SU-DHL-6 (cell line): Measurements from ENCODE around the gene LLGL2.

ENCODE experiments used
- H2AFZ ChIP-seq: fragments of 200-600 bp; sonication (generic); 2 replicates; pipeline ENCODE4 v1.6.1; 2014; ENCODE audit warnings: low read depth, mild to moderate bottlenecking, moderate library complexity, mixed read lengths, antibody characterized with exemption, low read length; ENCODE audit not compliant: severe bottlenecking
- H3F3A ChIP-seq: fragments of 200-600 bp; shearing (Covaris generic); 2 replicates; pipeline ENCODE4 v1.6.0; 2016; ENCODE audit warnings: antibody characterized with exemption, mild to moderate bottlenecking; ENCODE audit not compliant: insufficient read depth
- H3K27ac ChIP-seq: fragments of 200-600 bp; sonication (generic); 2 replicates; pipeline ENCODE4 v1.5.1; 2016; ENCODE audit warnings: low read depth, mild to moderate bottlenecking, low read length, moderate library complexity, mixed read lengths
- H3K27me3 ChIP-seq: fragments of 200-600 bp; sonication (generic), shearing (Covaris generic); 2 replicates; pipeline ENCODE4 v1.6.0; 2014; ENCODE audit warnings: mild to moderate bottlenecking, low read length
- H3K36me3 ChIP-seq: fragments of 200-600 bp; sonication (generic); 2 replicates; pipeline ENCODE4 v1.6.1; 2014; ENCODE audit warnings: mild to moderate bottlenecking, low read length, mixed read lengths
- H3K4me2 ChIP-seq: fragments of 300-600, 200-600 bp; shearing (Covaris generic), sonication (generic); 2 replicates; pipeline ENCODE4 v1.6.0; 2014; ENCODE audit warnings: low read length, low read depth, mild to moderate bottlenecking; ENCODE audit not compliant: poor library complexity, severe bottlenecking
- H3K4me3 ChIP-seq: fragments of 200-600 bp; sonication (generic); 2 replicates; pipeline ENCODE4 v1.5.1; 2014; ENCODE audit warnings: antibody characterized with exemption, low read length, mild to moderate bottlenecking, mixed read lengths; ENCODE audit not compliant: insufficient read depth, poor library complexity, severe bottlenecking
- H3K79me2 ChIP-seq: fragments of 200-600 bp; sonication (generic); 2 replicates; pipeline ENCODE4 v1.6.1; 2014; ENCODE audit warnings: mild to moderate bottlenecking, low read length, moderate library complexity; ENCODE audit not compliant: insufficient read depth
- H3K9ac ChIP-seq: fragments of 200-600 bp; sonication (generic); 2 replicates; pipeline ENCODE4 v1.7.0; 2014; ENCODE audit warnings: mild to moderate bottlenecking, low read length
- H3K9me2 ChIP-seq: fragments of 200-600 bp; sonication (generic); replicated peaks from 2 replicates; pipeline ENCODE4 v1.6.1; 2014; ENCODE audit warnings: low read length; ENCODE audit not compliant: insufficient read depth
- H3K9me3 ChIP-seq: fragments of 200-600 bp; sonication (generic); 2 replicates; pipeline ENCODE4 v1.6.1; 2014; ENCODE audit warnings: low read length, mixed read lengths; ENCODE audit not compliant: insufficient read depth
- H4K20me1 ChIP-seq: fragments of 200-600 bp; sonication (generic); 2 replicates; pipeline ENCODE4 v1.6.1; 2014; ENCODE audit warnings: low read depth, mild to moderate bottlenecking, antibody characterized with exemption, low read length, moderate library complexity, mixed read lengths
- EZH2phosphoT487 ChIP-seq: fragments of 200-600 bp; sonication (generic), shearing (Covaris generic); conservative IDR thresholded peaks from 2 replicates; pipeline ENCODE4 v1.6.1; 2018; ENCODE audit warnings: mild to moderate bottlenecking, antibody characterized with exemption, low read length, moderate library complexity, mixed read lengths
- TF ChIP-seq, protein P1 (sequence below): fragments of 200-600 bp; sonication (generic); IDR thresholded peaks from one replicate; pipeline ENCODE4 v1.5.1; 2017; ENCODE audit warnings: antibody characterized with exemption, mild to moderate bottlenecking, low read length, moderate library complexity; ENCODE audit not compliant: insufficient read depth, poor library complexity, severe bottlenecking

LLGL2 gene

DNA sequence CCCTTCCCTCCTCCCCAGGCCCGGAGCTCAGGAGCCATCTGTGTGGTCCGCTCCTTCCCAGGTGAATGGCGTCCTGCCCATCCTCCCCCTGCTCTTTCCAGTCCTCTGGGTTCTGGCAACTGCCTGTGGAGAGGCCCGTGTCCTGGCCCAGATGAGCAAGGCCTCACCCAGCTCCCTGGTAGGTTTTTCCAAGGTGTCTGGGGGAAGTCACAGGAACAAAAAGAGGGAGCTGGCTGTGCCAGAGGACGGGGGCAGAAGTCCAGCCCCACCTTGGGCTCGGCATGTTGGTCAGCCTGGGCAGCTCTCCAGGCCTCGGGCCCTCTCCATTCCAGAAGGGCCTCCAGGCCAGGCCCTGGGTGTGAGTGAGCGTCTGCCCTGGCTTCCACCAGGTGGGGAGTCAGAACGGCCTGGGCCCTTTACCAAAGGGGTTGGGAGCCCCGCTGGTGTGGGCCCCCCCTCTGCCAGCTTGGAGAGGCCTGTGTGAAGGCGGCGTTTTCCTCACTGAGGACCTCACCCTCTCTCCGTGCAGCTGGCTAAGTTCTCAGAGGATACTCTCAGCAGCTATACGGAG is 35.2 kb upstream of the LLGL2 start:
- H3K4me2 ChIP-seq, result no peak overlapping the region
- H3K27me3 ChIP-seq, result no peaks in the 10 kb centered on the region
- TF ChIP-seq, protein P1, sequence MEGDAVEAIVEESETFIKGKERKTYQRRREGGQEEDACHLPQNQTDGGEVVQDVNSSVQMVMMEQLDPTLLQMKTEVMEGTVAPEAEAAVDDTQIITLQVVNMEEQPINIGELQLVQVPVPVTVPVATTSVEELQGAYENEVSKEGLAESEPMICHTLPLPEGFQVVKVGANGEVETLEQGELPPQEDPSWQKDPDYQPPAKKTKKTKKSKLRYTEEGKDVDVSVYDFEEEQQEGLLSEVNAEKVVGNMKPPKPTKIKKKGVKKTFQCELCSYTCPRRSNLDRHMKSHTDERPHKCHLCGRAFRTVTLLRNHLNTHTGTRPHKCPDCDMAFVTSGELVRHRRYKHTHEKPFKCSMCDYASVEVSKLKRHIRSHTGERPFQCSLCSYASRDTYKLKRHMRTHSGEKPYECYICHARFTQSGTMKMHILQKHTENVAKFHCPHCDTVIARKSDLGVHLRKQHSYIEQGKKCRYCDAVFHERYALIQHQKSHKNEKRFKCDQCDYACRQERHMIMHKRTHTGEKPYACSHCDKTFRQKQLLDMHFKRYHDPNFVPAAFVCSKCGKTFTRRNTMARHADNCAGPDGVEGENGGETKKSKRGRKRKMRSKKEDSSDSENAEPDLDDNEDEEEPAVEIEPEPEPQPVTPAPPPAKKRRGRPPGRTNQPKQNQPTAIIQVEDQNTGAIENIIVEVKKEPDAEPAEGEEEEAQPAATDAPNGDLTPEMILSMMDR, result no peak
- TF ChIP-seq EZH2phosphoT487, result no peak
- H4K20me1 ChIP-seq, result no peaks in the 10 kb centered on the region
- no peak overlapping the region for H3K9ac ChIP-seq
- H3K27ac ChIP-seq, result no peak overlapping the region
- no peaks in the 10 kb centered on the region for H3K36me3 ChIP-seq
- H3K4me3 ChIP-seq, result no peak overlapping the region
- no peaks in the 10 kb centered on the region for H3K9me2 ChIP-seq
- no peak overlapping the region for H2AFZ ChIP-seq
- H3K9me3 ChIP-seq, result no peaks in the 10 kb centered on the region
- peaks cover 4% of the 10 kb centered on the region; the same call in 1 of the 2 replicates for H3F3A ChIP-seq
- H3K79me2 ChIP-seq, result no peaks in the 10 kb centered on the region

DNA sequence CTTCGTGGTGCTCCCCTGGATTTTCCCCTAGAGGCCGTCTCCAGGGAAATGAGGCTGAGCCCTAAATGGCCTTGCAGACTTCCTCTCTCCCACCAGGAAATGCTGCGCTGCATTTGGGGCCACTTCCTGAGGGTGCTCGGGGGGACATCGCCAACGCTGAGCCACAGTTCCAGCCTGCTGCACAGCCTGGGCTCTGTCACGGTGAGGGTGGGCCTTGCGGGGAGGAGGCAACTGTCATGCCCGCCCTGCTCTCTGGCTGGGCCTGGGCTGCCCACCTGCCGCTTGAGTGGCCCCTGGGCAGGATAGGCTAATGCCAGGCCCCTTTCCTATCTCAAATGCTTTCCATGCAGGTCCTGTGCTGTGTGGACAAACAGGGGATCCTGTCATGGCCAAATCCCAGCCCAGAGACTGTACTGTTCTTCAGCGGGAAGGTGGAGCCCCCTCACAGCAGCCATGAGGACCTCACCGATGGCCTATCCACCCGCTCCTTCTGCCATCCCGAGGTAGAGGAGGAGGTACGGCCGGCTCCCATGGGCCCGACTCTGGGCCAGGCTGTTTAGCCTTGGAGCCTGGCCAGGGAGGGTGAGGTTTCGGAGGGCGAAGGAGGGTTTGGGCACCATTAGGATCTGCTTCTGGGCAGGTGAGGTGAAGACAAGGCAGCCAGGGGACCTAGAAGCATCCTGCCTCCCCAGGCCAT is 34.4 kb upstream of the LLGL2 start:
- Histone ChIP-seq H3K27ac (no peak overlapping the region), H3K9ac (no peak overlapping the region), H3K4me3 (no peak overlapping the region), H4K20me1 (no peaks in the 10 kb centered on the region), H3K4me2 (no peak overlapping the region), H3K79me2 (no peaks in the 10 kb centered on the region), H3K9me3 (no peaks in the 10 kb centered on the region), H2AFZ (no peak overlapping the region), H3K36me3 (no peaks in the 10 kb centered on the region), H3K9me2 (no peaks in the 10 kb centered on the region), H3K27me3 (no peaks in the 10 kb centered on the region), H3F3A (peaks cover 4% of the 10 kb centered on the region; the same call in 1 of the 2 replicates)
- TF ChIP-seq, protein P1, result no peak
- no peak for TF ChIP-seq EZH2phosphoT487

DNA sequence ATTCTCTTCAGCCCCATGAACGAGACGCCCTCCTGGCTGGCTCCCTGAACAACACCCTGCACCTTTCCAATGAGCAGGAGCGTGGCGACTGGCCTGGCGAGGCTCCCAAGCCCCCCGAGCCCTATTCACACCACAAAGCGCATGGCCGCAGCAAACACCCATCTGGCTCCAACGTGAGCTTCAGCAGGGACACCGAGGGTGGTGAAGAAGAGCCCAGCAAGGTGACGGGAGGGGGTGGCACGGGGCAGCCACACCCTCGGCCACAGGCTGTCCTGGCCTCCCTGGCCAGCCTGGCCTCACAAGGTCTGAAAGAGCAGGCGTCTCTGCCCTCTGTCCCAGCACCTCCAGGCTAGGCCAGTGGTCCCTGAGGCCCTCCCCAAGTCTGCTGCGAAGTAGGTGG is 33.8 kb upstream of the LLGL2 start:
- Histone ChIP-seq H3K27ac (no peak overlapping the region), H3K36me3 (no peaks in the 10 kb centered on the region), H3K4me2 (no peak overlapping the region), H2AFZ (no peak overlapping the region), H4K20me1 (no peaks in the 10 kb centered on the region), H3K4me3 (no peak overlapping the region), H3K27me3 (no peaks in the 10 kb centered on the region), H3K79me2 (no peaks in the 10 kb centered on the region), H3K9me2 (no peaks in the 10 kb centered on the region), H3F3A (peaks cover 4% of the 10 kb centered on the region; the same call in 1 of the 2 replicates), H3K9me3 (no peaks in the 10 kb centered on the region), H3K9ac (no peak overlapping the region)
- TF ChIP-seq EZH2phosphoT487, result no peak
- TF ChIP-seq, protein P1, result no peak
